Calu3 (cell line): ENCODE measurements around the gene PAPPA2. TPM values are rescaled to one million over a fixed set of nuclear protein-coding genes. Genes with fewer than 3 reads are reported as not detected.

Experiments used
- BruUV-seq: library from RNA; stranded (reverse); fragments of 400-500 nt; replicated peaks from 2 replicates; lab custom pipeline; 2021; lab: Mats Ljungman, UMichigan
- CTCF ChIA-PET: fragments of 300-600 bp; sonication (Branson Sonifier 250); formaldehyde crosslinking; loops from one replicate; lab custom pipeline; 2022; ENCODE audit warnings: antibody characterized with exemption; lab: Charles Lee
- DNase-seq: peaks from one replicate; pipeline ENCODE4 v3.0.0; 2022
- H3K27ac Mint-ChIP-seq: one replicate; pipeline ENCODE4 v1.8.0; 2022; ENCODE audit warnings: mixed read lengths; ENCODE audit not compliant: unreplicated experiment
- H3K27me3 Mint-ChIP-seq: one replicate; pipeline ENCODE4 v1.8.0; 2022; ENCODE audit warnings: mixed read lengths; ENCODE audit not compliant: unreplicated experiment
- H3K36me3 Mint-ChIP-seq: one replicate; pipeline ENCODE4 v1.8.0; 2022; ENCODE audit warnings: mild to moderate bottlenecking, moderate library complexity, mixed read lengths; ENCODE audit not compliant: insufficient read depth, unreplicated experiment
- H3K4me1 Mint-ChIP-seq: one replicate; pipeline ENCODE4 v1.8.0; 2022; ENCODE audit warnings: mild to moderate bottlenecking, low read depth, mixed read lengths; ENCODE audit not compliant: unreplicated experiment
- H3K4me3 Mint-ChIP-seq: one replicate; pipeline ENCODE4 v1.8.0; 2022; ENCODE audit warnings: mild to moderate bottlenecking, low read depth, moderate library complexity, mixed read lengths; ENCODE audit not compliant: unreplicated experiment
- H3K9me3 Mint-ChIP-seq: one replicate; pipeline ENCODE4 v1.8.0; 2022; ENCODE audit warnings: low read depth, mixed read lengths; ENCODE audit not compliant: unreplicated experiment
- intact Hi-C: fragments of 100-400 bp; cut with micrococcal nuclease; formaldehyde crosslinking; loops from one replicate; pipeline ENCODE4 v1.10.0; 2022; ENCODE audit not compliant: unreplicated experiment
- total RNA-seq: library from RNA; stranded (reverse); gene quantifications from 2 replicates; pipeline ENCODE4 v1.2.3, GENCODE V29; 2022
- TF ChIP-seq, protein P1 (sequence below): fragments of 200-600 bp; IDR thresholded peaks from one replicate; pipeline ENCODE4 v1.8.0; 2022; ENCODE audit warnings: antibody characterized with exemption; ENCODE audit not compliant: unreplicated experiment

Gene PAPPA2
- total RNA-seq, 1 experiment from 2014 or later, result 0.14 TPM

- Mint-ChIP-seq H3K36me3 (no peaks in the 10 kb centered on the region), H3K9me3 (no peaks in the 10 kb centered on the region), H3K4me3 (no peak overlapping the region), H3K27ac (no peak overlapping the region), H3K27me3 (peaks cover 43% of the 10 kb centered on the region), H3K4me1 (no peaks in the 10 kb centered on the region)
- intact Hi-C loops, result no loop called here
- no TSS peak for BruUV-seq
- TF ChIP-seq, protein P1, sequence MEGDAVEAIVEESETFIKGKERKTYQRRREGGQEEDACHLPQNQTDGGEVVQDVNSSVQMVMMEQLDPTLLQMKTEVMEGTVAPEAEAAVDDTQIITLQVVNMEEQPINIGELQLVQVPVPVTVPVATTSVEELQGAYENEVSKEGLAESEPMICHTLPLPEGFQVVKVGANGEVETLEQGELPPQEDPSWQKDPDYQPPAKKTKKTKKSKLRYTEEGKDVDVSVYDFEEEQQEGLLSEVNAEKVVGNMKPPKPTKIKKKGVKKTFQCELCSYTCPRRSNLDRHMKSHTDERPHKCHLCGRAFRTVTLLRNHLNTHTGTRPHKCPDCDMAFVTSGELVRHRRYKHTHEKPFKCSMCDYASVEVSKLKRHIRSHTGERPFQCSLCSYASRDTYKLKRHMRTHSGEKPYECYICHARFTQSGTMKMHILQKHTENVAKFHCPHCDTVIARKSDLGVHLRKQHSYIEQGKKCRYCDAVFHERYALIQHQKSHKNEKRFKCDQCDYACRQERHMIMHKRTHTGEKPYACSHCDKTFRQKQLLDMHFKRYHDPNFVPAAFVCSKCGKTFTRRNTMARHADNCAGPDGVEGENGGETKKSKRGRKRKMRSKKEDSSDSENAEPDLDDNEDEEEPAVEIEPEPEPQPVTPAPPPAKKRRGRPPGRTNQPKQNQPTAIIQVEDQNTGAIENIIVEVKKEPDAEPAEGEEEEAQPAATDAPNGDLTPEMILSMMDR, result no peak
- CTCF ChIA-PET, result no interaction called here
- no peak for DNase-seq
Measured at GRCh38 chr1:176696689-176697088, 233.7 kb downstream of the PAPPA2 start.

GRCh38 chr1:176699821-176700220 lies 236.8 kb downstream of the PAPPA2 start:
- CTCF ChIA-PET, result no interaction called here
- Mint-ChIP-seq H3K4me3 (no peak overlapping the region), H3K4me1 (no peaks in the 10 kb centered on the region), H3K36me3 (no peaks in the 10 kb centered on the region), H3K9me3 (no peaks in the 10 kb centered on the region), H3K27me3 (peaks cover 42% of the 10 kb centered on the region), H3K27ac (no peak overlapping the region)
- TF ChIP-seq, protein P1, result no peak
- no TSS peak for BruUV-seq
- intact Hi-C loops, result no loop called here
- DNase-seq, result no peak

- H3K36me3 Mint-ChIP-seq, result no peaks in the 10 kb centered on the region
- no peak for DNase-seq
- BruUV-seq, result no TSS peak
- intact Hi-C loops, result no loop called here
- TF ChIP-seq, protein P1, result no peak
- CTCF ChIA-PET, result no interaction called here
- H3K4me3 Mint-ChIP-seq, result no peak overlapping the region
- H3K9me3 Mint-ChIP-seq, result no peaks in the 10 kb centered on the region
- H3K27ac Mint-ChIP-seq, result no peak overlapping the region
- peaks cover 42% of the 10 kb centered on the region for H3K27me3 Mint-ChIP-seq
- H3K4me1 Mint-ChIP-seq, result no peaks in the 10 kb centered on the region
Measured at GRCh38 chr1:176701151-176701866, 238.3 kb downstream of the PAPPA2 start.

DNA sequence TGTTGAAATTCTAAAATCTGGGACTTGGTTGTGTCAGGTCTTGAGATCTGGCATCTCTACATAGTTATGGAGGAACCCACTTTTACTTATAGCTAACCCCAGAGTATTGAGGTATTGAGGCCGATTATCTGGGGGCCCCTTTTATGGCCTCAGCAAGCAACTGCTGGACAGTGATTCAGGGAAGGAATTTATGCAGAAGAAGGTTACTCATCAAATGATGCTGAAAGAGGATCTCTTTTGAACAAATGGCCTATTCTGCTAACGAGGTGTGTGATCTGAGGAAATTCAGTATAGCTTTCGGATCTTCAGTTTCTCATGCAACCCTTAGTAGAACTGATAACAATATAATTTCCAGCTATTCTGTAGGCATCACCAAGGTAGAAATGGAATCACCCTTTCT lies 239.9 kb downstream of the PAPPA2 start:
- H3K9me3 Mint-ChIP-seq, result no peaks in the 10 kb centered on the region
- no peak overlapping the region for H3K27ac Mint-ChIP-seq
- no peak for DNase-seq
- BruUV-seq, result no TSS peak
- no peaks in the 10 kb centered on the region for H3K4me1 Mint-ChIP-seq
- TF ChIP-seq, protein P1, result no peak
- H3K4me3 Mint-ChIP-seq, result no peak overlapping the region
- CTCF ChIA-PET, result no interaction called here
- intact Hi-C loops, result no loop called here
- no peaks in the 10 kb centered on the region for H3K36me3 Mint-ChIP-seq
- H3K27me3 Mint-ChIP-seq, result peaks cover 42% of the 10 kb centered on the region
